Ascending aorta (tissue), 2 donors: Measurements from ENCODE around the gene CEND1. TPM values are rescaled to one million over a fixed set of nuclear protein-coding genes. Genes with fewer than 3 reads are reported as not detected.
A peak's percentile ranks its signal among the peaks of the same experiment; 100 is the strongest.

Experiments
- DNase-seq, 2 donors: peaks; one replicate each; pipeline ENCODE4 v3.0.0-alpha.2; 2019; ENCODE audit warnings: low spot score in 2 of 2
- H3K27ac ChIP-seq, 2 donors: fragments of 200-600 bp; sonication (generic); one replicate each; pipeline ENCODE4 v1.5.1; 2016 to 2017; ENCODE audit warnings: mild to moderate bottlenecking in 1 of 2
- H3K27me3 ChIP-seq: fragments of 200-600 bp; sonication (generic); one replicate; pipeline ENCODE4 v1.5.1; 2017
- H3K36me3 ChIP-seq, 2 donors: fragments of 200-600 bp; sonication (generic); one replicate each; pipeline ENCODE4 v1.5.1; 2016
- H3K4me1 ChIP-seq, 2 donors: fragments of 200-600 bp; sonication (generic); one replicate each; pipeline ENCODE4 v1.5.1; 2016 to 2017; ENCODE audit warnings: mild to moderate bottlenecking in 1 of 2
- H3K4me3 ChIP-seq, 2 donors: fragments of 200-600 bp; sonication (generic); one replicate each; pipeline ENCODE4 v1.5.1; 2016 to 2017; ENCODE audit warnings: mild to moderate bottlenecking in 1 of 2
- H3K9me3 ChIP-seq, 2 donors: fragments of 200-600 bp; sonication (generic); one replicate each; pipeline ENCODE4 v1.5.1; 2016
- CTCF ChIP-seq, 3 experiments: fragments of 200-600 bp in 2 of 3; fragments of 450-650 bp in 1 of 3; sonication (generic) in 2 of 3; IDR thresholded peaks; one replicate each; pipeline ENCODE4 v1.5.1; 2016 to 2019; ENCODE audit warnings: antibody characterized with exemption in 3 of 3, mild to moderate bottlenecking in 1 of 3, moderate library complexity in 1 of 3
- intact Hi-C: fragments of 100-400 bp; cut with DNase I; formaldehyde crosslinking; loops from one replicate; pipeline ENCODE4 v1.15.1; 2023
- total RNA-seq: library from RNA; depleted of rRNA; stranded (reverse); fragments of >200 nt; gene quantifications from one replicate; pipeline ENCODE4 v1.1.0, GENCODE V29; 2016

CEND1 gene
- total RNA-seq, 1 donor from 2014 or later: not detected

- no peak for TF ChIP-seq CTCF (IDR thresholded peaks at IDR 0.05)
- Histone ChIP-seq H3K36me3 (peaks cover 13 to 24% of the 10 kb centered on the region in 2 donors), H3K4me1 (peaks cover 12 to 20% of the 10 kb centered on the region in 2 donors), H3K27me3 (no peaks in the 10 kb centered on the region), H3K9me3 (no peaks in the 10 kb centered on the region), H3K4me3 (peak overlapping the region; percentile 78 to 85), H3K27ac (peak overlapping the region; percentile 78 to 79)
- DNase-seq: peak in 1 of 2 donors; percentile 86
- intact Hi-C loops: loop anchor here (2.0 to 5.0 kb wide), 2 partner anchors 21 to 50 kb away; partner anchors contain the start of genes GATD1 and TALDO1
These were observed 7.6 kb upstream of the CEND1 start for GRCh38 chr11:797296-798092.

GRCh38 chr11:796565-797295 lies 6.8 kb upstream of the CEND1 start:
- no peak for TF ChIP-seq CTCF (IDR thresholded peaks at IDR 0.05)
- Histone ChIP-seq H3K9me3 (no peaks in the 10 kb centered on the region), H3K27me3 (no peaks in the 10 kb centered on the region), H3K4me3 (peak overlapping the region; percentile 78 to 85), H3K27ac (peak overlapping the region; percentile 78 to 79), H3K36me3 (peaks cover 13 to 19% of the 10 kb centered on the region in 2 donors), H3K4me1 (peaks cover 12 to 20% of the 10 kb centered on the region in 2 donors)
- intact Hi-C loops: loop anchor here (2.0 to 5.0 kb wide), 2 partner anchors 20 to 49 kb away; partner anchors contain the start of genes GATD1 and TALDO1
- no peak for DNase-seq

GRCh38 chr11:795634-796564 lies 6.0 kb upstream of the CEND1 start:
- Histone ChIP-seq H3K9me3 (no peaks in the 10 kb centered on the region), H3K27me3 (no peaks in the 10 kb centered on the region), H3K4me1 (peaks cover 12 to 20% of the 10 kb centered on the region in 2 donors), H3K4me3 (peak overlapping the region; percentile 78 to 85), H3K36me3 (peaks cover 5 to 13% of the 10 kb centered on the region in 2 donors), H3K27ac (peak overlapping the region; percentile 78 to 79)
- intact Hi-C loops: loop anchor here (2.0 to 5.0 kb wide), 2 partner anchors 19 to 49 kb away; partner anchors contain the start of genes GATD1 and TALDO1
- peak; percentile 50 to 89 for DNase-seq
- no peak for TF ChIP-seq CTCF (IDR thresholded peaks at IDR 0.05)

GRCh38 chr11:794766-795633 lies 5.1 kb upstream of the CEND1 start:
- peaks cover 12 to 20% of the 10 kb centered on the region in 2 donors for H3K4me1 ChIP-seq
- intact Hi-C loops: loop anchor here (5.0 kb wide), 1 partner anchor 48 kb away; the partner anchor contains the start of gene TALDO1
- H3K4me3 ChIP-seq: peak overlapping the region; percentile 78 to 85
- H3K9me3 ChIP-seq: no peaks in the 10 kb centered on the region
- H3K27me3 ChIP-seq: no peaks in the 10 kb centered on the region
- no peak overlapping the region for H3K27ac ChIP-seq
- peaks cover 0 to 7% of the 10 kb centered on the region in 2 donors for H3K36me3 ChIP-seq
- DNase-seq: no peak
- TF ChIP-seq CTCF (IDR thresholded peaks at IDR 0.05): no peak
